Liver (tissue), 9 donors: ENCODE measurements around the gene ATP6V0A4. TPM values are rescaled to one million over a fixed set of nuclear protein-coding genes. Genes with fewer than 3 reads are reported as not detected.
A peak's percentile ranks its signal among the peaks of the same experiment; 100 is the strongest.

Experiments
- DNase-seq: peaks from one replicate; pipeline ENCODE4 v3.0.0-alpha.2; 2017; ENCODE audit warnings: low spot score
- H3K27ac ChIP-seq, 2 donors: one replicate each; pipeline ENCODE4 v1.7.0; 2013; ENCODE audit warnings: inconsistent platforms in 2 of 2, low read length in 2 of 2, control low read depth in 1 of 2, low read depth in 1 of 2, mild to moderate bottlenecking in 1 of 2
- H3K27me3 ChIP-seq, 4 donors: one replicate each; pipeline versions ENCODE4 v1.6.1 to v1.7.0; 2013; ENCODE audit warnings: low read length in 3 of 4, inconsistent platforms in 1 of 4, mild to moderate bottlenecking in 1 of 4, moderate library complexity in 1 of 4; ENCODE audit not compliant: control insufficient read depth in 4 of 4, insufficient read depth in 4 of 4
- H3K36me3 ChIP-seq, 4 donors: one replicate each; pipeline versions ENCODE4 v1.6.1 to v1.7.0; 2013; ENCODE audit warnings: low read length in 3 of 4, mild to moderate bottlenecking in 3 of 4, low read depth in 1 of 4, moderate library complexity in 1 of 4; ENCODE audit not compliant: control insufficient read depth in 4 of 4, insufficient read depth in 3 of 4
- H3K4me1 ChIP-seq, 4 donors: one replicate each; pipeline versions ENCODE4 v1.6.1 to v1.7.0; 2013; ENCODE audit warnings: low read length in 3 of 4, mild to moderate bottlenecking in 3 of 4, moderate library complexity in 1 of 4; ENCODE audit not compliant: control insufficient read depth in 4 of 4, insufficient read depth in 4 of 4
- H3K4me3 ChIP-seq, 3 donors: one replicate each; pipeline versions ENCODE4 v1.6.1 to v1.7.0; 2013; ENCODE audit warnings: low read length in 3 of 3, control low read depth in 1 of 3, low read depth in 1 of 3, mild to moderate bottlenecking in 1 of 3
- H3K9ac ChIP-seq, 2 donors: one replicate each; pipeline ENCODE4 v1.7.0; 2013; ENCODE audit warnings: low read length in 2 of 2, mild to moderate bottlenecking in 2 of 2, moderate library complexity in 2 of 2, control low read depth in 1 of 2, low read depth in 1 of 2
- H3K9me3 ChIP-seq, 4 donors: one replicate each; pipeline versions ENCODE4 v1.6.1 to v1.7.0; 2013; ENCODE audit warnings: low read length in 3 of 4; ENCODE audit not compliant: control insufficient read depth in 4 of 4
- CTCF ChIP-seq: fragments of 150-350 bp; IDR thresholded peaks from 2 replicates; pipeline ENCODE4 v1.5.1; 2017; ENCODE audit warnings: improper control_type of control experiment, low read depth, low read length; ENCODE audit not compliant: missing input control
- EGR1 ChIP-seq, 2 donors: IDR thresholded peaks; 2 replicates each; pipeline ENCODE4 v1.6.1; 2016 to 2018; ENCODE audit warnings: antibody characterized with exemption in 2 of 2, low read depth in 2 of 2
- FOXA1 ChIP-seq: IDR thresholded peaks from 2 replicates; pipeline ENCODE4 v1.6.1; 2016; ENCODE audit warnings: antibody characterized with exemption
- GABPA ChIP-seq, 2 donors: IDR thresholded peaks in 1 of 2; conservative IDR thresholded peaks in 1 of 2; 2 replicates each; pipeline ENCODE4 v1.6.1; 2016; ENCODE audit warnings: antibody characterized with exemption in 2 of 2, mild to moderate bottlenecking in 1 of 2, moderate library complexity in 1 of 2
- HNF4A ChIP-seq, 2 donors: conservative IDR thresholded peaks; 2 replicates each; pipeline ENCODE4 v1.6.1; 2016; ENCODE audit warnings: antibody characterized with exemption in 2 of 2, mild to moderate bottlenecking in 2 of 2
- HNF4G ChIP-seq: IDR thresholded peaks from 2 replicates; pipeline ENCODE4 v1.6.1; 2016; ENCODE audit warnings: antibody characterized with exemption
- JUND ChIP-seq, 2 donors: IDR thresholded peaks; 2 replicates each; pipeline ENCODE4 v1.6.1; 2016; ENCODE audit warnings: antibody characterized with exemption in 2 of 2
- MAX ChIP-seq: IDR thresholded peaks from 2 replicates; pipeline ENCODE4 v1.6.1; 2016; ENCODE audit warnings: antibody characterized with exemption
- NR2F2 ChIP-seq: IDR thresholded peaks from 2 replicates; pipeline ENCODE4 v1.6.1; 2016; ENCODE audit warnings: antibody characterized with exemption
- RAD21 ChIP-seq, 2 donors: IDR thresholded peaks; 2 replicates each; pipeline ENCODE4 v1.6.1; 2016; ENCODE audit warnings: antibody characterized with exemption in 2 of 2, mild to moderate bottlenecking in 2 of 2
- RXRA ChIP-seq, 2 donors: IDR thresholded peaks; 2 replicates each; pipeline ENCODE4 v1.6.1; 2017 to 2018; ENCODE audit warnings: antibody characterized with exemption in 2 of 2, mild to moderate bottlenecking in 1 of 2
- SP1 ChIP-seq: IDR thresholded peaks from 2 replicates; pipeline ENCODE4 v1.6.1; 2018; ENCODE audit warnings: antibody characterized with exemption, mild to moderate bottlenecking
- TAF1 ChIP-seq: conservative IDR thresholded peaks from 2 replicates; pipeline ENCODE4 v1.6.1; 2016; ENCODE audit warnings: antibody characterized with exemption, mild to moderate bottlenecking
- YY1 ChIP-seq: IDR thresholded peaks from 2 replicates; pipeline ENCODE4 v1.6.1; 2016; ENCODE audit warnings: antibody characterized with exemption, mild to moderate bottlenecking
- ZBTB33 ChIP-seq: IDR thresholded peaks from 2 replicates; pipeline ENCODE4 v1.6.1; 2016; ENCODE audit warnings: antibody characterized with exemption
- WGBS: extraction: QIAGEN DNeasy Blood & Tissue Kit; methylation state at CpG from one replicate; pipeline ENCODE4 v1.1.7; 2013; 5-methylcytosine and 5-hydroxymethylcytosine counted together
- polyA plus RNA-seq, 2 donors: library from polyadenylated mRNA; stranded (reverse) in 1 of 2; unstranded in 1 of 2; fragments of 200-250 nt in 1 of 2; fragments of >200 nt in 1 of 2; fragmentation: Nextera tagmentation in 1 of 2; extraction: Ambion mirVana in 1 of 2; gene quantifications; one replicate each; pipeline versions ENCODE4 v1.2.1 to v1.2.3, GENCODE V29; 2013 to 2015
- total RNA-seq, 2 donors: library from RNA; depleted of rRNA; stranded (reverse); fragments of >200 nt; gene quantifications; one replicate each; pipeline ENCODE4 v1.2.3, GENCODE V29; 2014
- donor health status: healthy.
- donor health status: healthy.
- donor health status: healthy.
- donor health status: healthy.
- donor health status: healthy.

ATP6V0A4 gene
- total and polyA plus RNA-seq, 4 donors, result not detected

- H3K27ac ChIP-seq, result no peak overlapping the region
- no peaks in the 10 kb centered on the region for H3K27me3 ChIP-seq
- TF ChIP-seq RAD21 (IDR thresholded peaks at IDR 0.05) (peak in 1 of 2 donors; percentile 31), JUND (IDR thresholded peaks at IDR 0.05) (no peak), CTCF (peak; percentile 9)
- no peak for DNase-seq
- no peaks in the 10 kb centered on the region for H3K36me3 ChIP-seq
- 79% methylated on average over 9 of the region's 9 CpGs for WGBS
- H3K4me3 ChIP-seq, result no peak overlapping the region
- no peaks in the 10 kb centered on the region for H3K9me3 ChIP-seq
- H3K9ac ChIP-seq, result no peak overlapping the region
- H3K4me1 ChIP-seq, result peaks cover 0 to 5% (median 2%) of the 10 kb centered on the region in 4 donors
Observed at GRCh38 chr7:138726288-138726687, 71.7 kb downstream of the ATP6V0A4 start.

- no peak overlapping the region for H3K9ac ChIP-seq
- no peak for DNase-seq
- no peak overlapping the region for H3K27ac ChIP-seq
- TF ChIP-seq FOXA1, result no peak
- no peak for TF ChIP-seq HNF4G
- TF ChIP-seq EGR1 (IDR thresholded peaks at IDR 0.05; ENCODE audit: low read depth in 2 of 2), result no peak
- no peak for TF ChIP-seq ZBTB33
- TF ChIP-seq MAX, result no peak
- TF ChIP-seq TAF1, result no peak
- TF ChIP-seq NR2F2, result no peak
- no peak for TF ChIP-seq HNF4A (conservative IDR thresholded peaks at IDR 0.05)
- TF ChIP-seq CTCF, result no peak
- WGBS, result 91% methylated on average over 4 of the region's 4 CpGs
- H3K4me3 ChIP-seq, result no peak overlapping the region
- no peaks in the 10 kb centered on the region for H3K4me1 ChIP-seq
- H3K36me3 ChIP-seq, result no peaks in the 10 kb centered on the region
- no peaks in the 10 kb centered on the region for H3K27me3 ChIP-seq
- H3K9me3 ChIP-seq, result no peaks in the 10 kb centered on the region
Observed at GRCh38 chr7:138720286-138720685, 77.7 kb downstream of the ATP6V0A4 start.

GRCh38 chr7:138716889-138717288 is 81.1 kb downstream of the ATP6V0A4 start:
- Histone ChIP-seq H3K4me1 (no peaks in the 10 kb centered on the region), H3K27me3 (no peaks in the 10 kb centered on the region), H3K27ac (no peak overlapping the region), H3K4me3 (no peak overlapping the region), H3K9ac (no peak overlapping the region), H3K9me3 (no peaks in the 10 kb centered on the region), H3K36me3 (no peaks in the 10 kb centered on the region)
- WGBS, result 96% methylated on average over 7 of the region's 7 CpGs
- TF ChIP-seq CTCF, result no peak
- no peak for TF ChIP-seq EGR1 (IDR thresholded peaks at IDR 0.05; ENCODE audit: low read depth in 2 of 2)
- no peak for TF ChIP-seq NR2F2
- no peak for TF ChIP-seq TAF1
- no peak for TF ChIP-seq SP1
- TF ChIP-seq ZBTB33, result no peak
- TF ChIP-seq YY1, result no peak
- TF ChIP-seq FOXA1, result no peak
- no peak for TF ChIP-seq GABPA (IDR thresholded peaks at IDR 0.05 in 1 of 2, conservative IDR thresholded peaks at IDR 0.05 in 1 of 2)
- TF ChIP-seq RXRA (IDR thresholded peaks at IDR 0.05), result no peak
- no peak for DNase-seq
